OCI-LY7 (cell line): Measurements from ENCODE around the gene CD6.

Source experiments
- CTCF ChIP-seq: fragments of 200-600 bp; sonication (generic); conservative IDR thresholded peaks from 2 replicates; pipeline ENCODE4 v1.5.1; 2014; ENCODE audit warnings: mild to moderate bottlenecking, antibody characterized with exemption, low read length, moderate library complexity, mixed read lengths
- EZH2phosphoT487 ChIP-seq: fragments of 200-600 bp; sonication (generic); IDR thresholded peaks from 2 replicates; pipeline ENCODE4 v1.6.1; 2018; ENCODE audit warnings: low read depth, borderline replicate concordance, mild to moderate bottlenecking, mixed run types, antibody characterized with exemption, low read length, moderate library complexity, mixed read lengths

GRCh38 chr11:61041755-61042518 is 70.5 kb downstream of the CD6 start:
- TF ChIP-seq CTCF (no peak), EZH2phosphoT487 (no peak)
